G401 (cell line): ENCODE results near the gene RAPGEF4. TPM values are rescaled to one million over a fixed set of nuclear protein-coding genes. Genes with fewer than 3 reads are reported as not detected.

ENCODE experiments used
- DNase-seq: peaks from one replicate; pipeline ENCODE4 v3.0.0-alpha.2; 2015; ENCODE audit warnings: low spot score
- in situ Hi-C: cut with HindIII; loops from 2 replicates; pipeline ENCODE4 v1.10.0; 2016; ENCODE audit warnings: low sequenced_read_pairs, mixed read lengths
- total RNA-seq: library from RNA; depleted of rRNA; stranded (reverse); fragments of >200 nt; shearing (Covaris generic); gene quantifications from 2 replicates; pipeline ENCODE4 v1.2.3, GENCODE V29; 2014

Gene RAPGEF4
- total RNA-seq, 1 experiment from 2014 or later: not detected

DNA sequence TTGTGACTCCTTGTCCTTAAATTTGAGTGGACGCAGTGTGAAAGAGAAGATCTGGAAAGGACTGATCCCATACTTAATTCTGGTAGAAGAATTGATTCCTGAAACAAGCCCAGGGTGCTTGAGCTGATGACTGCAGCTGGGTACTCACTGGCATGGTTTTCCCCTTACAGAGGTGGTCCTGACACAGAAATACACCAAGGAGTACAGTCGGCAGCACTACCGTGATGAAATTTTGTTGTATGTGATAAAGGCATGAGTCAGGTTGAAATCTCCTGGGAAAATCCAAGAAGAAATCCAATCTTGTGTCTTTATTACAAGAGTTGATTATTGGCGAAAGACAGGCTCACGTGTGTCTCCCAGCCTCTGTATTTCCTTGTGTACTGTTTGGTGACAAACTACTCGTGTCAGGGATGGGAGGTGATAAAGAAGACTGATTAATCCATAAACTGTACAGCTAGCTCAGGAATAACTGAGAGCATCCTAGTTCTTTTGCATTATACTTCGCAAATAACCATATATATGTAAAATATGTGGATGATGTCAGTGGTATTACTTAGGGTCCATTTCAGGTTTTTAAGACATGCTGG is 76.6 kb downstream of the RAPGEF4 start:
- no peak for DNase-seq
- in situ Hi-C loops: no loop called here

DNA sequence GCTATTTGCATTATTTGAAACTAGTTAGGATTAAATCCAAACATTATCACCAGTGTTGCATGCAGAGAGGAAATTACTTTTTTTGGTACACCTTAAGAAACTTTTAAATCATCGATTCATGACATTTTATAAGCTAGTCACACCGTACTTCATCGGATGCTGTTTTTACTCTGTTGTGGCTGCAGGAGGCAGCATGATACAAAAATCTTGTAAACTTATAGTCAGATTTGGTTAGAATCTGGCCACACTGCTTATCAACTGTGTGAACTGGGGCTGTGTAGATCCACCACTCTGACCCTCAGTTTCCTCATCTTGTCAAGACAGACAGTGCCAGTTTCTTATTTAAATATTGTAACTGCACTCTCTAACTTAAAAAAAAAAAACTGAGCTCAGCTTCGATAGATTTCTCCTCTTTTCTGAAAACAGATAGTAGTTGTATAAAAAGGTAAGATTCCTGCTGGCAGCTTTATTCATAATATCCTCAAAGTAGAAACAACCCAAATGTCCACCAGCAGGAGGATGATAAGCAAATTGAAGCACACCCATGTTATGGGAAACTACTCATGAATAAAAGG is 77.8 kb downstream of the RAPGEF4 start:
- in situ Hi-C loops: no loop called here
- no peak for DNase-seq

DNA sequence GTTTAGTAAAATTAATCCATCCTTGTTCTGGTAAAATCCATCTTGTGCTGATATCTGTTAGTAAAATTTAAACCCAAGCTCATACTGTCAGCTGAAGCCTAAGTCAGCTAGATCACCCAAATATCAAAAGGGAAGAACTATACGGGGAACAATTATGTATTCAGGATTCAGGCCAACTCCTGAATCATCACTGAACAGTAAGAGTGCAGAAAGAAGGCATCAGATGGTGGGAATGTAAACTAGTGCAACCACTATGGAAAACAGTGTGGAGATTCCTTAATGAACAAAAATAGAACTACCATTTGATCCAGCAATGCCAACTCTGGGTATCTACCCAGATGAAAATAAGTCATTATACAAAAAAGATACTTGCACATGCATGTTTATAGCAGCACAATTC is 81.8 kb downstream of the RAPGEF4 start:
- in situ Hi-C loops: no loop called here

GRCh38 chr2:172819943-172820342 is 84.3 kb downstream of the RAPGEF4 start:
- in situ Hi-C loops: no loop called here
- no peak for DNase-seq

More for the DNA sequence above, 81.8 kb downstream of the RAPGEF4 start:
- DNase-seq: no peak

GRCh38 chr2:172821370-172822338 is 86.0 kb downstream of the RAPGEF4 start:
- DNase-seq: peak; percentile 47
- in situ Hi-C loops: no loop called here

DNA sequence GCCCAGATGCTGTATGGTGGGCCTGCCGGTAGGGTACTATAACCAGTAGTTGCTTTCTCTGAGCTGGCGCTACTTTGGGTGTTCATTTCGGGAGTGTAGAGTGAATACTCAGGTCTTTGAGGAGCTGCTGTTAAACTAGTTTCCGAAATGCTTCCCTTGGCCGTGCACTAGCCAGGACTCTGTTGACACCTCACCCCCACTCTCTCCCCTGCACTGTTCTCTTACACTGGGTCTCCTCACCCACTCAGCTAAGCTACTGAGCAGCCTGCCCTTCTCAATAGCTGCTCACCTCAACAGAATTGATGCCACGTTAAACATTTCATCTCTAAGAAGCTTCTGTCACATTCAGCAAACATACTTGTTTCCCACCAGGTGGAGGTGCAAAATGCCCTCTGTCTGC is 86.9 kb downstream of the RAPGEF4 start:
- DNase-seq: no peak
- in situ Hi-C loops: no loop called here

- in situ Hi-C loops: no loop called here
- DNase-seq: no peak
Observed at GRCh38 chr2:172823261-172823850, 87.7 kb downstream of the RAPGEF4 start.

DNA sequence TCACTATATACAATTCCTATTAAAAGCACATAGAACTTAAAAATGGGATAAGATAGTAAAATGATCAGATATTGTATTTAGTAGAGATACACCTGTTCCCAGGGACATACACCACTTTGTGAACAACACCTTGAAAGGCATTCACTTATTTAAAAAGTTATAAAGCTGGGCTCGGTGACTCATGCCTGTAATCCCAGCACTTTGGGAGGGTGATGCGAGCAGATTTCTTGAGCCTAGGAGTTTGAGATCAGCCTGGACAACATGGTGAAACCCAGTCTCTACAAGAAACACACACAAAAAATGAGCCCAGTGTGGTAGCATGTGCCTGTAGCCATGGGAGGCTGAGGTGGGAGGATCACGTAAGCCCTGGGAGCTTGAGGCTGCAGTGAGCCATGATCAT is 90.9 kb downstream of the RAPGEF4 start:
- no peak for DNase-seq
- in situ Hi-C loops: no loop called here

- in situ Hi-C loops: no loop called here
- DNase-seq: no peak
Observed at GRCh38 chr2:172829229-172829628, 93.6 kb downstream of the RAPGEF4 start.

GRCh38 chr2:172830482-172830881 is 94.8 kb downstream of the RAPGEF4 start:
- in situ Hi-C loops: no loop called here
- DNase-seq: no peak

- no peak for DNase-seq
- in situ Hi-C loops: no loop called here
Observed at GRCh38 chr2:172833898-172834297, 98.3 kb downstream of the RAPGEF4 start.

GRCh38 chr2:172834881-172835280 is 99.2 kb downstream of the RAPGEF4 start:
- no peak for DNase-seq
- in situ Hi-C loops: no loop called here

DNA sequence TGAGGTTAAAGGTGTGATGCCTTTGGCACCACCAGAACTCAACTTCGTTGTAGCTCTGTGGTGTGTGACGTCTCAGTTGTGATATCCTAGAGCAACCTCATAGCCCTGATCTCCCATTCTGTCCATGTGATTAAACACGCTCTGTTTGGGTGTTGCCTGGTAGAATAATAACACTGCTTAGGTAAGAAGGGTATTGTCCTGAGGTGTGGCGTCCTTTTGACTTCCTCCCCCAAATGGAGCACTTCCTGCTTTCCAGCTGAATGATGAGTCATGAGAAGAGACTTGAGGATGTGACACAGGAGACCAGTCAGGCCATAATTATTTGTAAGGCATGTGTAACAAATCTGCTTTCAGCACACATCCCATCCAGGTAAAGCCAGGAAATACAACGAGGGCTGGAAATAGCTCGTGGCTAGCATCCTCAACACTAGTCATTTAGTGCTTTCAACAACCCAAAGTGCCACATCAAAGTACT is 100.7 kb downstream of the RAPGEF4 start:
- in situ Hi-C loops: no loop called here
- DNase-seq: no peak

GRCh38 chr2:172836827-172837226 is 101.2 kb downstream of the RAPGEF4 start:
- no peak for DNase-seq
- in situ Hi-C loops: no loop called here

DNA sequence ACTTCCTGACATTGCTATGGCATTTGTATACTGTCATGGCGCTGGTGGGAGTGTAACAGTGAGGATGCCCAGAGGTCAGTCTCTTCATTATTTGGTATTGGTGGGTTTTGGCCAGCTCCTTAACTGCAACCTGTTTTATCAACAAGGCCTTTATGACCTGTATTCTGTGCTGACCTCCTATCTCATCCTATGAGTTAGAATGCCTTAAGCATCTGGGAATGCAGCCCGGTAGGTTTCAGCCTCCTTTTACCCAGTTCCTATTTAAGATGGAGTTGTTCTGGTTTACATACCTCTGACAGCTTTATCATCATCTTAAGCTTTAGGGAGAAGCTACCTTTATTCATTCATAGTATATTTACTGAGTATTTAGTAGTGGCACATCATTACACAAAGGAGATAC is 103.8 kb downstream of the RAPGEF4 start:
- DNase-seq: no peak
- in situ Hi-C loops: no loop called here

GRCh38 chr2:172842511-172843265 is 107.0 kb downstream of the RAPGEF4 start:
- DNase-seq: peak; percentile 40
- in situ Hi-C loops: no loop called here

DNA sequence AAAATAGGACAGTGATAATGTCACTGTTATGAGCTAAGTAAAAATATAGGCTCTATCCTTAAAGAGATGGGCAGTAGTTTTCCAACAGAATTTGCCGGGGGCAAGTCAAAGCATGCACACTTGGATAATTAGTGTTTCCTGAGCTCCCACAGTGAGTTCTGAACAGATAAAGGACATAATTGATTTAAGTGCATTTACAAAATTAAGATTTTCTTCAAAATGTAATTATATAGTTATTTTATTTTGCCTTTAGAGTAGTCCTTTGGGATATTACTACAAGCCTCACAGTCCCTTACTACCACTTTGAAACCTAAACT is 107.6 kb downstream of the RAPGEF4 start:
- in situ Hi-C loops: no loop called here
- no peak for DNase-seq

DNA sequence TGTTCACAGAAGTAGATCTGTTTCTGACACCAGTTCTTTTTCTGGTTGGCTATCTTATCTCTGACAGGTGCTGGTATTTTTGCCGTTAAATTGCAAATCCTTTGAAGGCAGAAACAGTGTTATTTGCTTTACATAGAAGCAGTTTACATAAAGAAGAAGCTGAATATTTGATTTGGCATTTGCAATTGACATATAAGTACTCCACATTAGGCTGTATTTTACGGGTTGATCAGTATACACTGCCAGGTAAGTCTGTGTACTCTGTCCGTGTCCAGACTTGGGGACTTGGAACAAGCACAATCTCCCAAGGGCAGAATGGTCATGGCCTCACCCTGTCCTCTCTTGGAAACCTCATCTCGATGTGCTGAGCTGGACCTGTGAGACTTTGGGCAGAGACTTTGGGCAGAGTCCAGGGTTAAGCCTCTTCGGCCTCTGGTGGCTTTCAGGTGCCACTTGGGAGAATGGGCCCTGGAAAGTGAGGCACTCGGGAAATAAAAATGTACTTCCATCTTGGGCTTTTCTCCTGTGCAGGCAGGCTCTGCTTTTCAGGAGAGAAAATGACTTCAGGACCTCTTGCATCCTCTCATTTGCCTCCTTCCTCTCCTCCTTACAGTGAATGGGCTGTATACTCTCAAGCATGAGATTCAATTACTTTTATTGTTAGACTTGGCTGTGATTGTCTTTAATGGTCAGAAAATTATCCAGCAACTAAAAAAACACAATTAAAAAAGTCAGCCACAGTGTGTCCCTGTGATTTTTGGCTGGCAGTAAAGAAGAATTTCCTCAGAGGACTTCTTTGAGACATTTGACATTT is 108.5 kb downstream of the RAPGEF4 start:
- DNase-seq: no peak
- in situ Hi-C loops: no loop called here
